GM23338 (cell line): ENCODE measurements around the gene CAPZB. TPM values are rescaled to one million over a fixed set of nuclear protein-coding genes. Genes with fewer than 3 reads are reported as not detected.
A peak's percentile ranks its signal among the peaks of the same experiment; 100 is the strongest.

Source experiments
- ATAC-seq: fragments of 200-7000 bp; cut with Tn5 transposase; 3 replicates; pipeline ENCODE4 v1.9.1; 2020
- DNase-seq: peaks from one replicate; pipeline ENCODE4 v3.0.0-alpha.2; 2015; ENCODE audit warnings: low spot score
- H2AFZ ChIP-seq: fragments of 200-600 bp; sonication (generic); 2 replicates; pipeline ENCODE4 v1.8.0; 2016; ENCODE audit warnings: antibody characterized with exemption, mild to moderate bottlenecking, moderate library complexity
- H3F3A ChIP-seq: fragments of 200-600 bp; sonication (generic); replicated peaks from 2 replicates; pipeline ENCODE4 v1.8.0; 2017; ENCODE audit warnings: antibody characterized with exemption, mixed run types, low read depth
- H3K27ac ChIP-seq: fragments of 200-600 bp; sonication (generic); 2 replicates; pipeline ENCODE4 v1.6.1; 2016; ENCODE audit warnings: low read depth
- H3K27me3 ChIP-seq: fragments of 200-600 bp; sonication (generic); 2 replicates; pipeline ENCODE4 v1.8.0; 2016; ENCODE audit warnings: mild to moderate bottlenecking, mixed run types, moderate library complexity; ENCODE audit not compliant: insufficient read depth
- H3K36me3 ChIP-seq: fragments of 200-600 bp; sonication (generic); 2 replicates; pipeline ENCODE4 v1.8.0; 2016; ENCODE audit warnings: mild to moderate bottlenecking; ENCODE audit not compliant: insufficient read depth
- H3K4me1 ChIP-seq: fragments of 200-600 bp; sonication (generic); 2 replicates; pipeline ENCODE4 v1.8.0; 2016; ENCODE audit warnings: mild to moderate bottlenecking, moderate library complexity; ENCODE audit not compliant: insufficient read depth
- H3K4me2 ChIP-seq: fragments of 200-600 bp; sonication (generic); 2 replicates; pipeline ENCODE4 v1.7.1; 2017; ENCODE audit warnings: mixed run types
- H3K4me3 ChIP-seq: fragments of 200-600 bp; sonication (generic); 2 replicates; pipeline ENCODE4 v1.6.1; 2016; ENCODE audit warnings: mixed run types
- H3K79me2 ChIP-seq: fragments of 200-600 bp; sonication (generic); replicated peaks from 2 replicates; pipeline ENCODE4 v1.8.0; 2017; ENCODE audit warnings: mild to moderate bottlenecking; ENCODE audit not compliant: insufficient read depth
- H3K9me2 ChIP-seq: fragments of 200-600 bp; sonication (generic); 2 replicates; pipeline ENCODE4 v1.8.0; 2017; ENCODE audit not compliant: insufficient read depth
- H4K20me1 ChIP-seq: fragments of 200-600 bp; sonication (generic); replicated peaks from 2 replicates; pipeline ENCODE4 v1.8.0; 2017; ENCODE audit warnings: mild to moderate bottlenecking; ENCODE audit not compliant: insufficient read depth
- H3K27ac Mint-ChIP-seq: 2 replicates; pipeline ENCODE4 v1.8.0; 2020; ENCODE audit warnings: inconsistent platforms, mild to moderate bottlenecking, moderate library complexity, mixed read lengths
- H3K27me3 Mint-ChIP-seq: 3 replicates; pipeline ENCODE4 v1.8.0; 2022; ENCODE audit warnings: low read depth, mild to moderate bottlenecking, moderate library complexity, mixed read lengths, inconsistent platforms; ENCODE audit not compliant: insufficient read depth, poor library complexity
- H3K36me3 Mint-ChIP-seq: 3 replicates; pipeline ENCODE4 v1.8.0; 2021; ENCODE audit warnings: low read depth, mild to moderate bottlenecking, inconsistent platforms, moderate library complexity, mixed read lengths
- H3K4me1 Mint-ChIP-seq: 3 replicates; pipeline ENCODE4 v1.8.0; 2020; ENCODE audit warnings: mild to moderate bottlenecking, inconsistent platforms, mixed read lengths
- H3K4me3 Mint-ChIP-seq: 3 replicates; pipeline ENCODE4 v1.8.0; 2021; ENCODE audit warnings: moderate library complexity, mild to moderate bottlenecking, inconsistent platforms, mixed read lengths
- H3K9me3 Mint-ChIP-seq: 3 replicates; pipeline ENCODE4 v1.8.0; 2020; ENCODE audit warnings: moderate library complexity, mild to moderate bottlenecking, inconsistent platforms, mixed read lengths
- CREB1 ChIP-seq: fragments of 250-450 bp; sonication (Bioruptor Pico); IDR thresholded peaks from 2 replicates; pipeline ENCODE4 v1.5.0; 2020; ENCODE audit warnings: low read depth, mild to moderate bottlenecking, moderate library complexity
- CTCF ChIP-seq, 2 experiments: fragments of 200-600 bp in 1 of 2; sonication (generic) in 1 of 2; conservative IDR thresholded peaks; 2 replicates each; pipeline versions ENCODE4 v1.5.1 to v1.6.1; 2016 to 2017; ENCODE audit warnings: antibody characterized with exemption in 2 of 2, low read depth in 2 of 2, mild to moderate bottlenecking in 2 of 2, moderate library complexity in 1 of 2
- EZH2 ChIP-seq: fragments of 200-600 bp; sonication (generic); IDR thresholded peaks from one replicate; pipeline ENCODE4 v1.8.0; 2017; ENCODE audit warnings: antibody characterized with exemption, mild to moderate bottlenecking, low read depth; ENCODE audit not compliant: unreplicated experiment
- EZH2phosphoT487 ChIP-seq: fragments of 200-600 bp; sonication (generic); IDR thresholded peaks from one replicate; pipeline ENCODE4 v1.8.1; 2018; ENCODE audit warnings: antibody characterized with exemption; ENCODE audit not compliant: unreplicated experiment
- NANOG ChIP-seq: IDR thresholded peaks from 2 replicates; pipeline ENCODE4 v1.6.1; 2016; ENCODE audit warnings: antibody characterized with exemption, borderline replicate concordance
- POLR2AphosphoS5 ChIP-seq: IDR thresholded peaks from 2 replicates; pipeline ENCODE4 v1.6.1; 2016; ENCODE audit warnings: antibody characterized with exemption, low read depth
- STAT1 ChIP-seq: IDR thresholded peaks from one replicate; pipeline ENCODE4 v1.6.1; 2016; ENCODE audit warnings: antibody characterized with exemption; ENCODE audit not compliant: unreplicated experiment
- ZNF114 ChIP-seq: fragments of 250-450 bp; sonication (Bioruptor Pico); IDR thresholded peaks from 2 replicates; pipeline ENCODE4 v1.5.0; 2020; ENCODE audit warnings: mild to moderate bottlenecking, moderate library complexity
- polyA plus RNA-seq: library from polyadenylated mRNA; unstranded; fragments of >200 nt; fragmentation: Nextera tagmentation; extraction: Ambion mirVana; gene quantifications from 2 replicates; pipeline ENCODE4 v1.2.1, GENCODE V29; 2016
- total RNA-seq: library from RNA; depleted of rRNA; stranded (reverse); fragments of >200 nt; shearing (Covaris generic); gene quantifications from 2 replicates; pipeline ENCODE4 v1.2.3, GENCODE V29; 2014
- TF ChIP-seq, protein P1 (sequence below): fragments of 250-450 bp; sonication (Bioruptor Pico); IDR thresholded peaks from 2 replicates; pipeline ENCODE4 v1.5.0; 2020; ENCODE audit warnings: mild to moderate bottlenecking, moderate library complexity

Gene CAPZB
- total and polyA plus RNA-seq, 2 experiments from 2014 or later = 195 to 348 TPM

DNA sequence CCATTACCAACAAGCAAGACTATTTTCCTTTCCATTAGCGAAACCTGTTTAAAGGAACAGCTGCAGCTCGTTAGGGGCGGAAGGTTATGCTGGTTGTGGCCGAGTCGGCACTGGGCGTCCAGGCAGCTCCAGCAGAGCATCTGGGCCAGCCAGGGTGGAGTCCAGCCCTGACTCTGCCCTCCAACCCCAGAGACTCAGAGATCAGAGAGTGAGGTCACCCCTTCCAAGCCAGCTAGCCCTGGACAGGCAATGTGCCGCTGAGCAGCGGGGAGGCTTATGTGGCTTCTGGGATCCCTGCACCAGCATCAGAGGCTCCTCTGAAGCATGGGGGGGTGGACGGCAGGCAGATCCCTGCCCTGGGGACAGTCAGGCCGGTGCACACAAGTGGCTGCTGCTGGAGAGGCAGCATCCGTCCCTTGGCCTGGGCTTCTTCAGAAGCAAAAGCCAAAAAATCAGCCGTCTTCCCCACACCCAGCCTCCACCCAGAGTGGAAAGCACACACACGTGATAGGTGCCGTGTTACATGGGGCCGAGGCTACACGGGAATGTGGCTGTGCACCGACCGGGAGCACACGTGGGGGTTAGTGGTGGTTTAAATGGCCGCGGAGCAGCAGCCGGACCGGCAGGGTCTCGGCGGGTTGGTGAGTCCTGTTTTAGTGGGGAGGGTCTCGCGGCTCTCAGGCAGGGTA lies 143.1 kb downstream of the CAPZB start (continued):
- TF ChIP-seq, protein P1, sequence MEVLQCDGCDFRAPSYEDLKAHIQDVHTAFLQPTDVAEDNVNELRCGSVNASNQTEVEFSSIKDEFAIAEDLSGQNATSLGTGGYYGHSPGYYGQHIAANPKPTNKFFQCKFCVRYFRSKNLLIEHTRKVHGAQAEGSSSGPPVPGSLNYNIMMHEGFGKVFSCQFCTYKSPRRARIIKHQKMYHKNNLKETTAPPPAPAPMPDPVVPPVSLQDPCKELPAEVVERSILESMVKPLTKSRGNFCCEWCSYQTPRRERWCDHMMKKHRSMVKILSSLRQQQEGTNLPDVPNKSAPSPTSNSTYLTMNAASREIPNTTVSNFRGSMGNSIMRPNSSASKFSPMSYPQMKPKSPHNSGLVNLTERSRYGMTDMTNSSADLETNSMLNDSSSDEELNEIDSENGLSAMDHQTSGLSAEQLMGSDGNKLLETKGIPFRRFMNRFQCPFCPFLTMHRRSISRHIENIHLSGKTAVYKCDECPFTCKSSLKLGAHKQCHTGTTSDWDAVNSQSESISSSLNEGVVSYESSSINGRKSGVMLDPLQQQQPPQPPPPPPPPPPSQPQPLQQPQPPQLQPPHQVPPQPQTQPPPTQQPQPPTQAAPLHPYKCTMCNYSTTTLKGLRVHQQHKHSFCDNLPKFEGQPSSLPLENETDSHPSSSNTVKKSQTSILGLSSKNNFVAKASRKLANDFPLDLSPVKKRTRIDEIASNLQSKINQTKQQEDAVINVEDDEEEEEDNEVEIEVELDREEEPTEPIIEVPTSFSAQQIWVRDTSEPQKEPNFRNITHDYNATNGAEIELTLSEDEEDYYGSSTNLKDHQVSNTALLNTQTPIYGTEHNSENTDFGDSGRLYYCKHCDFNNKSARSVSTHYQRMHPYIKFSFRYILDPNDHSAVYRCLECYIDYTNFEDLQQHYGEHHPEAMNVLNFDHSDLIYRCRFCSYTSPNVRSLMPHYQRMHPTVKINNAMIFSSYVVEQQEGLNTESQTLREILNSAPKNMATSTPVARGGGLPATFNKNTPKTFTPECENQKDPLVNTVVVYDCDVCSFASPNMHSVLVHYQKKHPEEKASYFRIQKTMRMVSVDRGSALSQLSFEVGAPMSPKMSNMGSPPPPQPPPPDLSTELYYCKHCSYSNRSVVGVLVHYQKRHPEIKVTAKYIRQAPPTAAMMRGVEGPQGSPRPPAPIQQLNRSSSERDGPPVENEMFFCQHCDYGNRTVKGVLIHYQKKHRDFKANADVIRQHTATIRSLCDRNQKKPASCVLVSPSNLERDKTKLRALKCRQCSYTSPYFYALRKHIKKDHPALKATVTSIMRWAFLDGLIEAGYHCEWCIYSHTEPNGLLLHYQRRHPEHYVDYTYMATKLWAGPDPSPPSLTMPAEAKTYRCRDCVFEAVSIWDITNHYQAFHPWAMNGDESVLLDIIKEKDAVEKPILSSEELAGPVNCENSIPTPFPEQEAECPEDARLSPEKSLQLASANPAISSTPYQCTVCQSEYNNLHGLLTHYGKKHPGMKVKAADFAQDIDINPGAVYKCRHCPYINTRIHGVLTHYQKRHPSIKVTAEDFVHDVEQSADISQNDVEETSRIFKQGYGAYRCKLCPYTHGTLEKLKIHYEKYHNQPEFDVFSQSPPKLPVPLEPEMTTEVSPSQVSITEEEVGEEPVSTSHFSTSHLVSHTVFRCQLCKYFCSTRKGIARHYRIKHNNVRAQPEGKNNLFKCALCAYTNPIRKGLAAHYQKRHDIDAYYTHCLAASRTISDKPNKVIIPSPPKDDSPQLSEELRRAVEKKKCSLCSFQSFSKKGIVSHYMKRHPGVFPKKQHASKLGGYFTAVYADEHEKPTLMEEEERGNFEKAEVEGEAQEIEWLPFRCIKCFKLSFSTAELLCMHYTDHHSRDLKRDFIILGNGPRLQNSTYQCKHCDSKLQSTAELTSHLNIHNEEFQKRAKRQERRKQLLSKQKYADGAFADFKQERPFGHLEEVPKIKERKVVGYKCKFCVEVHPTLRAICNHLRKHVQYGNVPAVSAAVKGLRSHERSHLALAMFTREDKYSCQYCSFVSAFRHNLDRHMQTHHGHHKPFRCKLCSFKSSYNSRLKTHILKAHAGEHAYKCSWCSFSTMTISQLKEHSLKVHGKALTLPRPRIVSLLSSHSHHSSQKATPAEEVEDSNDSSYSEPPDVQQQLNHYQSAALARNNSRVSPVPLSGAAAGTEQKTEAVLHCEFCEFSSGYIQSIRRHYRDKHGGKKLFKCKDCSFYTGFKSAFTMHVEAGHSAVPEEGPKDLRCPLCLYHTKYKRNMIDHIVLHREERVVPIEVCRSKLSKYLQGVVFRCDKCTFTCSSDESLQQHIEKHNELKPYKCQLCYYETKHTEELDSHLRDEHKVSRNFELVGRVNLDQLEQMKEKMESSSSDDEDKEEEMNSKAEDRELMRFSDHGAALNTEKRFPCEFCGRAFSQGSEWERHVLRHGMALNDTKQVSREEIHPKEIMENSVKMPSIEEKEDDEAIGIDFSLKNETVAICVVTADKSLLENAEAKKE (CRISPR knock-in tag) = no peak
- no peak for TF ChIP-seq CREB1

- no peaks in the 10 kb centered on the region for H3K9me2 ChIP-seq
- no peaks in the 10 kb centered on the region for H3K27me3 ChIP-seq
- H3K4me3 ChIP-seq = no peak overlapping the region
- peak overlapping the region; percentile 39 for H3K4me2 ChIP-seq
- Mint-ChIP-seq H3K4me3 (peak overlapping the region; percentile 1; the same call in 1 of the 3 replicates), H3K4me1 (peaks cover 39% of the 10 kb centered on the region), H3K27ac (peak overlapping the region; percentile 54; the same call in 1 of the 2 replicates), H3K9me3 (no peaks in the 10 kb centered on the region), H3K27me3 (peaks cover 27% of the 10 kb centered on the region), H3K36me3 (peaks cover 47% of the 10 kb centered on the region)
- no peaks in the 10 kb centered on the region for H3K79me2 ChIP-seq
- H4K20me1 ChIP-seq = peaks cover 3% of the 10 kb centered on the region; the same call in 1 of the 2 replicates
- H2AFZ ChIP-seq = no peak overlapping the region
- peaks cover 25% of the 10 kb centered on the region for H3F3A ChIP-seq
- H3K36me3 ChIP-seq = no peaks in the 10 kb centered on the region; the same call in 1 of the 2 replicates
- DNase-seq = peak; percentile 96
- peaks cover 11% of the 10 kb centered on the region for H3K4me1 ChIP-seq
- H3K27ac ChIP-seq = peak overlapping the region; percentile 80
- no peak for TF ChIP-seq NANOG
- peak; percentile 77 to 81 for TF ChIP-seq CTCF (conservative IDR thresholded peaks at IDR 0.05; ENCODE audit: low read depth in 2 of 2)
- no peak for TF ChIP-seq ZNF114 (CRISPR knock-in tag)
- TF ChIP-seq STAT1 = no peak
- TF ChIP-seq EZH2phosphoT487 = no peak
- TF ChIP-seq POLR2AphosphoS5 = no peak
- TF ChIP-seq EZH2 = no peak
- peak; percentile 41 for ATAC-seq
Measured at GRCh38 chr1:19341201-19342061, 143.9 kb downstream of the CAPZB start.
